WERI-Rb-1 (cell line): ENCODE data around the gene CRKL.
A peak's percentile ranks its signal among the peaks of the same experiment; 100 is the strongest.

Source experiments
- DNase-seq: peaks from one replicate; pipeline ENCODE4 v3.0.0-alpha.2; 2020
- H3K27ac ChIP-seq: fragments of 250-450 bp; sonication (Bioruptor Pico); 2 replicates; pipeline ENCODE4 v1.5.1; 2020; ENCODE audit warnings: mild to moderate bottlenecking, moderate library complexity
- H3K27me3 ChIP-seq: fragments of 250-450 bp; sonication (Bioruptor Pico); 2 replicates; pipeline ENCODE4 v1.5.1; 2021; ENCODE audit warnings: mild to moderate bottlenecking, low read depth, moderate library complexity; ENCODE audit not compliant: insufficient read depth, severe bottlenecking
- H3K36me3 ChIP-seq: fragments of 250-450 bp; sonication (Bioruptor Pico); 2 replicates; pipeline ENCODE4 v1.5.1; 2020; ENCODE audit warnings: mild to moderate bottlenecking, moderate library complexity
- H3K4me3 ChIP-seq: 2 replicates; pipeline ENCODE4 v1.5.1; 2011; ENCODE audit warnings: low read depth, mild to moderate bottlenecking, control low read depth, low read length
- H3K9me3 ChIP-seq: fragments of 250-450 bp; sonication (Bioruptor Pico); 2 replicates; pipeline ENCODE4 v1.5.1; 2021; ENCODE audit warnings: mild to moderate bottlenecking, moderate library complexity; ENCODE audit not compliant: severe bottlenecking
- CTCF ChIP-seq: IDR thresholded peaks from 2 replicates; pipeline ENCODE4 v1.5.1; 2011; ENCODE audit warnings: low read depth, mild to moderate bottlenecking, control low read depth, inconsistent platforms, low read length

Gene CRKL

GRCh38 chr22:20885017-20885556, 32.1 kb upstream of the CRKL start:
- TF ChIP-seq CTCF = no peak
- Histone ChIP-seq H3K9me3 (no peaks in the 10 kb centered on the region), H3K27ac (peak overlapping the region; percentile 65), H3K4me3 (no peak overlapping the region), H3K36me3 (peaks cover 62% of the 10 kb centered on the region), H3K27me3 (no peaks in the 10 kb centered on the region)
- DNase-seq = no peak

GRCh38 chr22:20885557-20886323, 31.5 kb upstream of the CRKL start:
- peak; percentile 89 for DNase-seq
- H3K9me3 ChIP-seq = no peaks in the 10 kb centered on the region
- peak overlapping the region; percentile 65 for H3K27ac ChIP-seq
- peaks cover 60% of the 10 kb centered on the region for H3K36me3 ChIP-seq
- TF ChIP-seq CTCF = peak; percentile 98
- H3K27me3 ChIP-seq = no peaks in the 10 kb centered on the region
- no peak overlapping the region for H3K4me3 ChIP-seq

GRCh38 chr22:20887375-20887774, 29.8 kb upstream of the CRKL start:
- H3K27me3 ChIP-seq = no peaks in the 10 kb centered on the region
- no peaks in the 10 kb centered on the region for H3K9me3 ChIP-seq
- no peak overlapping the region for H3K4me3 ChIP-seq
- no peak for DNase-seq
- peaks cover 47% of the 10 kb centered on the region for H3K36me3 ChIP-seq
- TF ChIP-seq CTCF = no peak
- no peak overlapping the region for H3K27ac ChIP-seq

GRCh38 chr22:20889025-20889704, 28.0 kb upstream of the CRKL start:
- H3K27me3 ChIP-seq = no peaks in the 10 kb centered on the region
- peaks cover 36% of the 10 kb centered on the region for H3K36me3 ChIP-seq
- H3K9me3 ChIP-seq = no peaks in the 10 kb centered on the region
- TF ChIP-seq CTCF = no peak
- H3K4me3 ChIP-seq = no peak overlapping the region
- DNase-seq = no peak
- peak overlapping the region; percentile 29 for H3K27ac ChIP-seq

GRCh38 chr22:20889904-20890540, 27.2 kb upstream of the CRKL start:
- Histone ChIP-seq H3K27me3 (no peaks in the 10 kb centered on the region), H3K36me3 (peaks cover 29% of the 10 kb centered on the region), H3K27ac (peak overlapping the region; percentile 29), H3K4me3 (no peak overlapping the region), H3K9me3 (no peaks in the 10 kb centered on the region)
- no peak for TF ChIP-seq CTCF
- DNase-seq = no peak
